ENCODE results near the gene C1QL2. TPM values are rescaled to one million over a fixed set of nuclear protein-coding genes. Genes with fewer than 3 reads are reported as not detected.
A peak's percentile ranks its signal among the peaks of the same experiment; 100 is the strongest.

The C1QL2 gene
- total RNA-seq, 1 experiment from 2014 or later, result 0.81 TPM

DNA sequence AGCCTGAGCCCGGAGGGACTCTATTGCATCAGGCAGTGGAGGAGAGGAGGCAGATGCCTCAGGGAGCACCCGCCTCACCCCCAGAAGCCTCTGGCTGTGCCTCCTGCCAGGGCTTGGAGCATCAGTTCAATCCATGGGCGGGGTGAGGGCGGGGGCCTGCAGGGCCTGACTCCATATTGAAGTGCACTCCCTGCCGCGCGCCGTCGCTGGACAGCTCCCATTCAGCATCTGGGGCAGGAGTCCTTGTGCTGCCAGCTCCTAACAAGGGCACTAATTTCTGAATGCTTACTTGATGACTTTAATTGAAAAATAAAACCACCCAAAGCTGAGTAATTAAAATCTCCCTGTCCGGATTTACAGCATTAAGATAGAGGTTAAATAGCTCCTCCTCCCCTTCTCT is 23.8 kb downstream of the C1QL2 start:
- Histone ChIP-seq H3K9ac (ENCODE audit: extremely low read depth, insufficient read length, low read length) (no peak overlapping the region), H3T11ph (ENCODE audit: low read length) (no peak overlapping the region), H2AK5ac (ENCODE audit: insufficient read length, low read length) (no peak overlapping the region), H2BK120ac (ENCODE audit: low read depth, low read length, poor library complexity, severe bottlenecking) (no peak overlapping the region), H3K23ac (ENCODE audit: insufficient read length, low read depth, low read length) (no peak overlapping the region), H2BK12ac (ENCODE audit: insufficient read length, low read depth, low read length) (no peak overlapping the region), H3K9me3 (ENCODE audit: control insufficient read depth, low read depth, low read length) (no peaks in the 10 kb centered on the region), H3K56ac (ENCODE audit: insufficient read length, low read depth, low read length) (no peak overlapping the region), H3K27ac (ENCODE audit: insufficient read length, low read depth, low read length) (no peak overlapping the region), H3K23me2 (ENCODE audit: insufficient read length, low read depth, low read length, poor library complexity, severe bottlenecking) (no peaks in the 10 kb centered on the region), H4K5ac (ENCODE audit: insufficient read length, low read depth, low read length) (no peak overlapping the region), H3K4me2 (ENCODE audit: insufficient read depth, insufficient read length, low read length) (no peak overlapping the region), H2AFZ (ENCODE audit: low read length) (no peak overlapping the region), H2BK15ac (ENCODE audit: low read depth, low read length) (no peak overlapping the region), H4K91ac (ENCODE audit: insufficient read length, low read depth, low read length) (no peak overlapping the region), H4K8ac (replicated peaks; ENCODE audit: insufficient read length, low read depth, low read length) (no peak overlapping the region), H3K4ac (ENCODE audit: low read depth, low read length) (no peak overlapping the region), H4K20me1 (ENCODE audit: control insufficient read depth, insufficient read depth, insufficient read length) (no peaks in the 10 kb centered on the region), H3K27me3 (ENCODE audit: insufficient read depth, low read length) (no peaks in the 10 kb centered on the region), H3K79me1 (ENCODE audit: insufficient read depth, low read depth, low read length, poor library complexity, severe bottlenecking) (no peaks in the 10 kb centered on the region), H3K18ac (ENCODE audit: insufficient read length, low read depth, low read length) (no peak overlapping the region), H3K79me2 (ENCODE audit: insufficient read depth, low read length) (no peaks in the 10 kb centered on the region), H3K14ac (ENCODE audit: insufficient read depth, low read length) (no peak overlapping the region), H2BK20ac (ENCODE audit: low read depth, low read length, poor library complexity, severe bottlenecking) (no peak overlapping the region), H2BK5ac (ENCODE audit: insufficient read length, low read length) (no peak overlapping the region), H3K4me1 (ENCODE audit: insufficient read depth, low read length) (peaks cover 5% of the 10 kb centered on the region; the same call in 1 of the 2 replicates)
- Mint-ChIP-seq H3K4me3 (no peak overlapping the region), H3K4me1 (peaks cover 32 to 35% of the 10 kb centered on the region in 2 experiments), H3K9me3 (no peaks in the 10 kb centered on the region; a peak in 1 of 5 replicates), H3K27me3 (ENCODE audit: low read depth) (peaks cover 10% of the 10 kb centered on the region), H3K27ac (peak overlapping the region in 1 of 3 experiments; percentile 77; a peak in 2 of 7 replicates), H3K36me3 (ENCODE audit: insufficient read depth in 1 of 3, low read depth in 3 of 3) (no peaks in the 10 kb centered on the region; a peak in 1 of 7 replicates)
- DNase-seq, result no peak
- TF ChIP-seq, protein P1, sequence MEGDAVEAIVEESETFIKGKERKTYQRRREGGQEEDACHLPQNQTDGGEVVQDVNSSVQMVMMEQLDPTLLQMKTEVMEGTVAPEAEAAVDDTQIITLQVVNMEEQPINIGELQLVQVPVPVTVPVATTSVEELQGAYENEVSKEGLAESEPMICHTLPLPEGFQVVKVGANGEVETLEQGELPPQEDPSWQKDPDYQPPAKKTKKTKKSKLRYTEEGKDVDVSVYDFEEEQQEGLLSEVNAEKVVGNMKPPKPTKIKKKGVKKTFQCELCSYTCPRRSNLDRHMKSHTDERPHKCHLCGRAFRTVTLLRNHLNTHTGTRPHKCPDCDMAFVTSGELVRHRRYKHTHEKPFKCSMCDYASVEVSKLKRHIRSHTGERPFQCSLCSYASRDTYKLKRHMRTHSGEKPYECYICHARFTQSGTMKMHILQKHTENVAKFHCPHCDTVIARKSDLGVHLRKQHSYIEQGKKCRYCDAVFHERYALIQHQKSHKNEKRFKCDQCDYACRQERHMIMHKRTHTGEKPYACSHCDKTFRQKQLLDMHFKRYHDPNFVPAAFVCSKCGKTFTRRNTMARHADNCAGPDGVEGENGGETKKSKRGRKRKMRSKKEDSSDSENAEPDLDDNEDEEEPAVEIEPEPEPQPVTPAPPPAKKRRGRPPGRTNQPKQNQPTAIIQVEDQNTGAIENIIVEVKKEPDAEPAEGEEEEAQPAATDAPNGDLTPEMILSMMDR (conservative IDR thresholded peaks at IDR 0.05), result no peak
- no CpG with 5 or more reads among the region's 10 CpGs for WGBS (ENCODE audit: extremely low coverage, insufficient read length, low lambda C conversion rate)
